HEK293 (cell line): ENCODE measurements around the gene FHL5.

Experiments used
- CTCF ChIP-seq: fragments of 450-650 bp; formaldehyde crosslinking; IDR thresholded peaks from 2 replicates; pipeline ENCODE4 v1.5.1; 2016; ENCODE audit warnings: missing biosample characterization, missing genetic modification characterization
- ZNF274 ChIP-seq, 2 experiments: fragments of 200-500 bp in 1 of 2; fragments of 450-650 bp in 1 of 2; sonication (Bioruptor generic) in 1 of 2; formaldehyde crosslinking in 1 of 2; IDR thresholded peaks; 2 replicates each; pipeline versions ENCODE4 v1.5.1 to v1.6.1; 2014 to 2016; ENCODE audit warnings: borderline replicate concordance in 1 of 2, inconsistent platforms in 1 of 2, low read length in 1 of 2, missing biosample characterization in 1 of 2, missing genetic modification characterization in 1 of 2

- TF ChIP-seq ZNF274 (IDR thresholded peaks at IDR 0.05; ENCODE audit: low read length): no peak
- TF ChIP-seq ZNF274 (tag by site-specific recombination; IDR thresholded peaks at IDR 0.05; ENCODE audit: borderline replicate concordance): no peak
- no peak for TF ChIP-seq CTCF (tag by site-specific recombination)
These were observed 42.5 kb upstream of the FHL5 start for GRCh38 chr6:96520171-96521115.
